Erythroblast (primary cell): ENCODE data around the gene NTN1.

Experiments used
- GATA1 ChIP-seq: IDR thresholded peaks from 2 replicates; pipeline ENCODE4 v1.6.1; 2011; ENCODE audit warnings: low read depth, mild to moderate bottlenecking, control low read depth, low read length, moderate library complexity
- POLR2A ChIP-seq: IDR thresholded peaks from 2 replicates; pipeline ENCODE4 v1.6.1; 2011; ENCODE audit warnings: mild to moderate bottlenecking, low read length

DNA sequence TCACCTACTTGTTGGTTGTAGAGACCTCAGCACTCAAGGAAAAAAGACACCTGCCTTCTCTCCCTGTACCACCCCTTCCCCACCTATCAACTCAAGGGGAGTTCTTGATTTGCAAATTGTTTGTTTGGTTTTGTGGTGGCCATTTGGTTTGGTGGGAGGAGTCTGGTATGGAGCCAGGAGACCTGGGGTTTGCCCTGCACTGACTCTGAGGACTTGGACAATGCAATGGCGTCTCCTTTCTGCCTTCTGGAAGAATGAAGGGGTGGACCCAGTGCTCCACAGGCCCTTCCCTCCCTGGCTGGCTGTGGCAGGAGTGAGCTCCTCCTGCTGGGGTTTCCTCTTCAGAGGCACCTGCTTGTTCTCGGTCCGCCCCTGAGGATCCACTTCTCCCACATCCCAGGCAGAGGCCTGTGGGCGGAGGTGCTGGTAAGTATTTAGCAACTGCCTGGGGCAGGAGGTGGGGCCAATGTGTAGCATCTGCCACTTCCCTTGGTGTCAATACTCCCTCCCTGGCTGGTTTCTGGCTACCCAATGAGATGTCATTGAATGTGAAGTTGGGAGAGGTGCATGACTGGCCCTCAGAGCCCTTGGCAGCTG lies 164.5 kb downstream of the NTN1 start:
- TF ChIP-seq POLR2A (no peak), GATA1 (no peak)
